Esophagus (tissue), 2 donors: ENCODE results near the gene LRRC23. TPM values are rescaled to one million over a fixed set of nuclear protein-coding genes. Genes with fewer than 3 reads are reported as not detected.
"Not testable (repeated sequence)": the region's sequence is repeated elsewhere in the genome, so short reads cannot be mapped to it uniquely, and the experiment has no call there.

ENCODE experiments used
- H3K27ac ChIP-seq, 2 donors: one replicate each; pipeline ENCODE4 v1.5.1; 2013; ENCODE audit warnings: low read depth in 2 of 2, mild to moderate bottlenecking in 2 of 2, inconsistent platforms in 1 of 2, low read length in 1 of 2, moderate library complexity in 1 of 2
- H3K27me3 ChIP-seq, 2 donors: one replicate each; pipeline ENCODE4 v1.6.1; 2013; ENCODE audit warnings: low read length in 2 of 2, control low read depth in 1 of 2, mild to moderate bottlenecking in 1 of 2; ENCODE audit not compliant: insufficient read depth in 2 of 2, control insufficient read depth in 1 of 2
- H3K36me3 ChIP-seq, 2 donors: one replicate each; pipeline ENCODE4 v1.6.1; 2013; ENCODE audit warnings: low read length in 1 of 2; ENCODE audit not compliant: control insufficient read depth in 2 of 2, insufficient read depth in 2 of 2
- H3K4me1 ChIP-seq, 2 donors: one replicate each; pipeline ENCODE4 v1.6.1; 2013; ENCODE audit warnings: low read length in 1 of 2; ENCODE audit not compliant: control insufficient read depth in 2 of 2, insufficient read depth in 2 of 2
- H3K4me3 ChIP-seq, 2 donors: one replicate each; pipeline ENCODE4 v1.5.1; 2013; ENCODE audit warnings: low read length in 2 of 2, mild to moderate bottlenecking in 2 of 2, low read depth in 1 of 2, moderate library complexity in 1 of 2
- H3K9me3 ChIP-seq, 2 donors: one replicate each; pipeline ENCODE4 v1.6.1; 2013; ENCODE audit warnings: mild to moderate bottlenecking in 2 of 2, low read depth in 1 of 2, low read length in 1 of 2, moderate library complexity in 1 of 2; ENCODE audit not compliant: control insufficient read depth in 2 of 2, insufficient read depth in 1 of 2
- WGBS, 2 donors: extraction: QIAGEN DNeasy Blood & Tissue Kit; methylation state at CpG; one replicate each; pipeline ENCODE4 v1.1.7; 2013; 5-methylcytosine and 5-hydroxymethylcytosine counted together
- polyA plus RNA-seq, 2 donors: library from polyadenylated mRNA; stranded (reverse); fragments of 200-250 nt; gene quantifications; one replicate each; pipeline ENCODE4 v1.2.3, GENCODE V29; 2013
- donor health status: healthy with polysubstance abuse.
- donor health status: Bipolar disorder and iron deficiency.

Gene LRRC23
- polyA plus RNA-seq, 2 donors, result 3.3 to 3.6 TPM

- no peak overlapping the region for H3K27ac ChIP-seq
- no peaks in the 10 kb centered on the region for H3K36me3 ChIP-seq
- H3K4me1 ChIP-seq, result no peaks in the 10 kb centered on the region
- H3K27me3 ChIP-seq, result no peaks in the 10 kb centered on the region
- 39 to 50% methylated on average over 10 of the region's 10 CpGs for WGBS, 2 donors
- no peaks in the 10 kb centered on the region for H3K9me3 ChIP-seq
- no peak overlapping the region for H3K4me3 ChIP-seq
Observed at GRCh38 chr12:6899837-6900519, 4.6 kb upstream of the LRRC23 start.

- 77 to 81% methylated on average over 4 of the region's 4 CpGs for WGBS, 2 donors
- H3K27me3 ChIP-seq, result no peaks in the 10 kb centered on the region
Observed at GRCh38 chr12:6902448-6902847, 2.2 kb upstream of the LRRC23 start.

DNA sequence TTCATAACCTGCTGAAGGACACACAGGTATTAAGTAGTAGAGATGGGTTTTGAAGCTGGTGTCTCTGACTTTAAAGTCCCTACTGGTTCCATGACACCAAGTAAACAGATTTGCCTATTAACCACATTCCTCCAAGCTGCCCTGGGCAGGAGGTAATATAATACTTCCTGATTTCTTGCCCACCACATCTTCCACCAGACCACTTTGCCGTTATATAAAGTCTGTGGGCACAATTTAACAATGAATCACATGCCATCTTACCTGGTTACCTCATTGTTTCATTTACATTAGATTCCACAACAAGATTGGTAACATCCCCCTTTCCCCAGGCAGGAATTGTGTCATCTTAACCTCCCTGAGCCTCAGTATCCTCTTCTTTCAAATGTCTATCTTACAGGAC, 900 bp upstream of the LRRC23 start:
- WGBS, 2 donors, result 79 to 86% methylated on average over 1 of the region's 1 CpG
- Histone ChIP-seq H3K27me3 (no peaks in the 10 kb centered on the region), H3K4me3 (no peak overlapping the region)

More at GRCh38 chr12:6902448-6902847, 2.2 kb upstream of the LRRC23 start:
- Histone ChIP-seq H3K27ac (no peak overlapping the region), H3K9me3 (no peaks in the 10 kb centered on the region), H3K4me3 (no peak overlapping the region), H3K36me3 (no peaks in the 10 kb centered on the region), H3K4me1 (no peaks in the 10 kb centered on the region)

DNA sequence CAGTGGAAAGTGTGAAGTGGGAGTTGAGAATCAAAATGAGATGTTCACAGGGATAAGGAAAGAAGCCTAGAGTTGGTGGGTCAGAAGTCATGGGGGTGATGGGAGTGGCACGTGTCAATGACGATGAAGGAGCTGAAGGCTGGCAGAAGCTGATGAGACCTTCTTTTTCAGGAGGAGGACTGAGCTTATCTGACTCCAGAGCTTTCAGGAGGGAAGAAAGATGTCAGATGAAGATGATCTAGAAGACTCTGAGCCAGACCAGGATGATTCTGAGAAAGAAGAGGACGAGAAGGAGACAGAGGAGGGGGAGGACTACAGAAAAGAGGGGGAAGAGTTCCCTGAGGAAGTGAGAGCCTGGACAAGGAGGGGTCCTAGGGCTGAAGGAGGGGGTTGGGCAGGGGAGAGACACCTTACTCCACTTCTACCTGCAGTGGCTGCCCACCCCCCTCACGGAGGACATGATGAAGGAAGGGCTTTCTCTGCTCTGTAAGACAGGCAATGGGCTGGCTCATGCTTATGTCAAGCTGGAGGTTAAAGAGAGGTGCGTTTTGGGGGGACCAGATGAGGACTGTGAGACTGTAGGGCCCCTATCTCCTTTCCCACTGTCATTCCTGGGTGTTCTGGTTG, 905 bp downstream of the LRRC23 start:
- no peak overlapping the region for H3K27ac ChIP-seq
- no peaks in the 10 kb centered on the region for H3K27me3 ChIP-seq
- WGBS, 2 donors, result 56 to 61% methylated on average over 5 of the region's 5 CpGs
- no peak overlapping the region for H3K4me3 ChIP-seq
- no peaks in the 10 kb centered on the region for H3K4me1 ChIP-seq
- no peaks in the 10 kb centered on the region for H3K9me3 ChIP-seq
- H3K36me3 ChIP-seq, result no peaks in the 10 kb centered on the region

More for the DNA sequence above, 900 bp upstream of the LRRC23 start:
- H3K36me3 ChIP-seq, result no peaks in the 10 kb centered on the region
- no peaks in the 10 kb centered on the region for H3K4me1 ChIP-seq
- H3K27ac ChIP-seq, result no peak overlapping the region
- H3K9me3 ChIP-seq, result no peaks in the 10 kb centered on the region

- WGBS, 2 donors, result 90 to 97% methylated on average over 11 of the region's 11 CpGs
- not testable (repeated sequence) for H3K4me1 ChIP-seq
Observed at GRCh38 chr12:6908141-6908540, 3.5 kb downstream of the LRRC23 start.

DNA sequence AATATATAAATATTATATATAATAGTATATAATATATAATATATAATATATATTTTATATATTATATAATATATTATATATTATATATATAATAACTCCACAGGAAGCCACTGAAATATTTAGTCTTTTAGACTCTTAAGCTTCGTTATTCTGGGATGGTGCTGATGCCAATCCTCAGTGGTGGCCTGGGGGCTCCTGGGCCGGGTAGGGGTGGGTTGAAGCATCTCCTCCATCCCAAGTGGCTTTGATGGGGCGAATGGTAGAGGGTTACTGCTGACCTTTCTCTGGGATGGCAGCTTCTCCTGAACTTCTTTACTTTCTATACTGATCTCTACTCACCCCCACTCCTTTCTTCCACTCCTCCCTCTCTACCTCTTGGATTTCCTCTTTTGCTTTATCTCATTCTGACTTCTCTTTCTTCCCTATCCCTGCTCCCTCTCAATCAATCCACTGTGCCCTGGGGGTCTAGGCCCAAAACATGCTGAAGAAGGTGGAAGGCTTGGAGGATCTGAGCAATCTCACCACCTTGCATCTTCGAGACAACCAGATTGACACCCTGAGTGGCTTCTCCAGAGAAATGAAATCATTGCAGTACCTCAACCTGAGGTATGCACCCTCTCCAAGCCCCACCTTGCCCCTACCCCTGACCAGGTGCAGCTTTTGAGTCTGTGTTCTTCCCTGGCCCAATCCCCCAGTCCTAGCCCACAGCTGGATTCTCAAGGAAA, 5.0 kb downstream of the LRRC23 start:
- no peak overlapping the region for H3K4me3 ChIP-seq
- H3K27ac ChIP-seq, result no peak overlapping the region
- H3K36me3 ChIP-seq, result no peaks in the 10 kb centered on the region
- H3K4me1 ChIP-seq, result peaks cover 0 to 1% of the 10 kb centered on the region in 2 donors
- no peaks in the 10 kb centered on the region for H3K9me3 ChIP-seq
- no peaks in the 10 kb centered on the region for H3K27me3 ChIP-seq
- 89 to 91% methylated on average over 4 of the region's 4 CpGs for WGBS, 2 donors

More at GRCh38 chr12:6908141-6908540, 3.5 kb downstream of the LRRC23 start:
- H3K36me3 ChIP-seq, H3K4me3 ChIP-seq, H3K9me3 ChIP-seq, H3K27me3 ChIP-seq, H3K27ac ChIP-seq: not testable (repeated sequence)

DNA sequence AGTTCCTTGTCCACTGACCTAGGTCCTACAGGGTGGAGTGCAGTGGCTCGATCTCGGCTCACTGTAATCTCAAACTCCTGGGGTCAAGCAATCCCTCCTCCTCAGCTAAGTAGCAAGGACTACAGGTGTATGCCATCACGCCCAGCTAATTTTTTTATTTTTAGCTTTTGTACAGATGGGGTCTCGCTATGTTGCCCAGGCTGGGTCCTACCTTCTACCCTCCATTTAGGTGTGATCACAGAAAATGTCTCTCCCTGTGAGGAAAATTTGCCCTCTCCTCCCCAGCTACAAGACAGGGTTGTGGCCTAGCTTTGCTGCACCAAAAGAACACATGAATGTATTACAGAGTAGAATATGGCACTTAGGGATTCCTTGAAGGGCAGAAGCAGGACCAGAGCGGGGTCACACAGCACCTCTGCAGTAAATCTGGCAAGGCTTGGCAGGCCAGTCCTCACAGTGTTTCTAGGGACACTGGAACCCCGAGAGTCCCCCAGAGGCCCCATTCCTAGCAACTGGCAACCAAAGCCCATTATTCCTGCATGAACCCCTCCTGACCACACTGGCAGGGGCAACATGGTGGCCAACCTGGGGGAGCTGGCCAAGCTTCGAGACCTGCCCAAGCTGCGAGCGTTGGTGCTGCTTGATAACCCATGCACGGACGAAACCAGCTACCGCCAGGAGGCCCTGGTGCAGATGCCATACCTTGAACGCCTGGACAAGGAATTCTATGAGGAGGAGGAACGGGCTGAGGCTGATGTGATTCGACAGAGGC, 7.7 kb downstream of the LRRC23 start:
- 86 to 91% methylated on average over 15 of the region's 15 CpGs for WGBS, 2 donors
- Histone ChIP-seq H3K36me3 (no peaks in the 10 kb centered on the region), H3K9me3 (no peaks in the 10 kb centered on the region), H3K27me3 (no peaks in the 10 kb centered on the region), H3K4me1 (peaks cover 4 to 8% of the 10 kb centered on the region in 2 donors), H3K4me3 (no peak overlapping the region), H3K27ac (no peak overlapping the region)

DNA sequence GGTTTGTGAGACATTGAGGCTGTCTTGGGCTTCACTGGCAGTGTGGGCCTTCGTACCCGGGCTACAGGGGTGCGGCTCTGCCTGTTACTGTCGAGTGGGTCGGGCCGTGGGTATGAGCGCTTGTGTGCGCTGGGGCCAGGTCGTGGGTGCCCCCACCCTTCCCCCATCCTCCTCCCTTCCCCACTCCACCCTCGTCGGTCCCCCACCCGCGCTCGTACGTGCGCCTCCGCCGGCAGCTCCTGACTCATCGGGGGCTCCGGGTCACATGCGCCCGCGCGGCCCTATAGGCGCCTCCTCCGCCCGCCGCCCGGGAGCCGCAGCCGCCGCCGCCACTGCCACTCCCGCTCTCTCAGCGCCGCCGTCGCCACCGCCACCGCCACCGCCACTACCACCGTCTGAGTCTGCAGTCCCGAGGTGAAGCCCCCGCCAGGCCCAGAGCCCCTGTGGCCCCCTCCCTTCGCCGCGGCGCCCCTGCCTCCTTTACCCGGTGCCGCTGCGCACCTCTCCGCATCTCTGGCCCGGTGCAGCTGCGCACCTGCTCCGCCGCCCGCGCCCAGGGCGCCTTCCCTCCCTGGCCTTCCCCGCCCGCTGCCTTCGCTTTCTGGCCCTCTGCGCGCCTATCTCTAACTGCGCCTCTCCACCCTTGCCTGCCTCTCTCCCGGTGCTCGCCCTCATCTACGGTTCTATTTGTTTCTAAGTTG, 9.8 kb downstream of the LRRC23 start, which contains the start of gene ENO2:
ENO2 (plus strand) TSS at position 335 of the 701 bp plus-strand sequence. CDS start 1,253 bp downstream, outside the sequence.
- 0 to 1% methylated on average over 38 to 68 of the region's 68 CpGs for WGBS, 2 donors
- Histone ChIP-seq H3K36me3 (peaks cover 0 to 2% of the 10 kb centered on the region in 2 donors), H3K4me3 (peak within 1 kb of the TSS; percentile 50 to 74), H3K9me3 (no peaks in the 10 kb centered on the region), H3K4me1 (peaks cover 4 to 8% of the 10 kb centered on the region in 2 donors), H3K27ac (peak within 1 kb of the TSS; percentile 76 to 82), H3K27me3 (no peaks in the 10 kb centered on the region)
